H9 (cell line): ENCODE data around the gene TBXAS1. TPM values are rescaled to one million over a fixed set of nuclear protein-coding genes. Genes with fewer than 3 reads are reported as not detected.

ENCODE experiments used
- DNase-seq: peaks from one replicate; pipeline ENCODE4 v3.0.0-alpha.2; 2017
- H2AFZ ChIP-seq: one replicate; pipeline ENCODE4 v1.6.1; 2013; ENCODE audit warnings: mild to moderate bottlenecking, low read length, control low read depth, moderate library complexity
- H2AK5ac ChIP-seq: 2 replicates; pipeline ENCODE4 v1.6.1; 2013; ENCODE audit warnings: low read length, control low read depth, mixed read lengths; ENCODE audit not compliant: insufficient read length
- H2BK120ac ChIP-seq: one replicate; pipeline ENCODE4 v1.6.1; 2013; ENCODE audit warnings: low read depth, mild to moderate bottlenecking, low read length, control low read depth, inconsistent platforms; ENCODE audit not compliant: poor library complexity, severe bottlenecking
- H2BK12ac ChIP-seq: 2 replicates; pipeline ENCODE4 v1.6.1; 2013; ENCODE audit warnings: low read length, control low read depth, mixed read lengths, low read depth; ENCODE audit not compliant: insufficient read length
- H2BK15ac ChIP-seq: 2 replicates; pipeline ENCODE4 v1.6.1; 2013; ENCODE audit warnings: low read depth, low read length, control low read depth
- H2BK20ac ChIP-seq: one replicate; pipeline ENCODE4 v1.6.1; 2013; ENCODE audit warnings: low read depth, mild to moderate bottlenecking, low read length, control low read depth, inconsistent platforms; ENCODE audit not compliant: poor library complexity, severe bottlenecking
- H2BK5ac ChIP-seq: 2 replicates; pipeline ENCODE4 v1.6.1; 2013; ENCODE audit warnings: low read length, control low read depth, mixed read lengths; ENCODE audit not compliant: insufficient read length
- H3K14ac ChIP-seq: 2 replicates; pipeline ENCODE4 v1.6.1; 2013; ENCODE audit warnings: low read length, control low read depth; ENCODE audit not compliant: insufficient read depth
- H3K18ac ChIP-seq: 2 replicates; pipeline ENCODE4 v1.6.1; 2013; ENCODE audit warnings: low read depth, mild to moderate bottlenecking, mixed read lengths, low read length, control low read depth; ENCODE audit not compliant: insufficient read length
- H3K23ac ChIP-seq: 2 replicates; pipeline ENCODE4 v1.6.1; 2013; ENCODE audit warnings: low read length, control low read depth, mixed read lengths, low read depth; ENCODE audit not compliant: insufficient read length
- H3K23me2 ChIP-seq: 2 replicates; pipeline ENCODE4 v1.6.1; 2013; ENCODE audit warnings: low read depth, mild to moderate bottlenecking, mixed read lengths, low read length, control low read depth; ENCODE audit not compliant: insufficient read length, poor library complexity, severe bottlenecking
- H3K27ac ChIP-seq: 2 replicates; pipeline ENCODE4 v1.5.1; 2013; ENCODE audit warnings: low read length, control low read depth, mixed read lengths, low read depth; ENCODE audit not compliant: insufficient read length
- H3K27me3 ChIP-seq: 2 replicates; pipeline ENCODE4 v1.6.1; 2013; ENCODE audit warnings: low read length, control low read depth, inconsistent platforms; ENCODE audit not compliant: insufficient read depth
- H3K4ac ChIP-seq: 2 replicates; pipeline ENCODE4 v1.6.1; 2013; ENCODE audit warnings: low read depth, mild to moderate bottlenecking, control low read depth, inconsistent platforms, low read length, moderate library complexity
- H3K4me1 ChIP-seq: 2 replicates; pipeline ENCODE4 v1.6.1; 2013; ENCODE audit warnings: low read length, control low read depth, inconsistent platforms; ENCODE audit not compliant: insufficient read depth
- H3K4me2 ChIP-seq: 2 replicates; pipeline ENCODE4 v1.6.1; 2013; ENCODE audit warnings: low read length, control low read depth, mixed read lengths; ENCODE audit not compliant: insufficient read length, insufficient read depth
- H3K56ac ChIP-seq: 2 replicates; pipeline ENCODE4 v1.6.1; 2013; ENCODE audit warnings: low read depth, mild to moderate bottlenecking, mixed read lengths, low read length, control low read depth; ENCODE audit not compliant: insufficient read length
- H3K79me1 ChIP-seq: 2 replicates; pipeline ENCODE4 v1.6.1; 2013; ENCODE audit warnings: low read depth, mild to moderate bottlenecking, moderate library complexity, low read length, control low read depth, inconsistent platforms; ENCODE audit not compliant: insufficient read depth, poor library complexity, severe bottlenecking
- H3K79me2 ChIP-seq: 2 replicates; pipeline ENCODE4 v1.6.1; 2013; ENCODE audit warnings: low read length, control low read depth, inconsistent platforms; ENCODE audit not compliant: insufficient read depth
- H3K9ac ChIP-seq: 2 replicates; pipeline ENCODE4 v1.6.1; 2013; ENCODE audit warnings: low read length, control low read depth, mixed read lengths; ENCODE audit not compliant: insufficient read length; ENCODE audit errors: extremely low read depth
- H3K9me3 ChIP-seq: one replicate; pipeline ENCODE4 v1.6.1; 2013; ENCODE audit warnings: low read depth, low read length, inconsistent platforms; ENCODE audit not compliant: control insufficient read depth
- H3T11ph ChIP-seq: one replicate; pipeline ENCODE4 v1.6.1; 2013; ENCODE audit warnings: mild to moderate bottlenecking, low read length, control low read depth, inconsistent platforms
- H4K20me1 ChIP-seq: one replicate; pipeline ENCODE4 v1.6.1; 2013; ENCODE audit not compliant: control insufficient read depth, insufficient read length, insufficient read depth
- H4K5ac ChIP-seq: 2 replicates; pipeline ENCODE4 v1.6.1; 2013; ENCODE audit warnings: low read depth, mild to moderate bottlenecking, mixed read lengths, low read length, control low read depth; ENCODE audit not compliant: insufficient read length
- H4K8ac ChIP-seq: replicated peaks from 2 replicates; pipeline ENCODE4 v1.6.1; 2013; ENCODE audit warnings: low read length, control low read depth, mixed read lengths, low read depth; ENCODE audit not compliant: insufficient read length
- H4K91ac ChIP-seq: 2 replicates; pipeline ENCODE4 v1.6.1; 2013; ENCODE audit warnings: low read depth, mild to moderate bottlenecking, moderate library complexity, mixed read lengths, low read length, control low read depth; ENCODE audit not compliant: insufficient read length
- H3K27ac Mint-ChIP-seq, 3 experiments: 2 replicates in 2 of 3; 3 replicates in 1 of 3; pipeline ENCODE4 v1.8.0; 2020 to 2021; ENCODE audit warnings: mixed read lengths in 3 of 3, mild to moderate bottlenecking in 1 of 3, moderate library complexity in 1 of 3
- H3K27me3 Mint-ChIP-seq: 2 replicates; pipeline ENCODE4 v1.8.0; 2021; ENCODE audit warnings: low read depth, mild to moderate bottlenecking, moderate library complexity, mixed read lengths
- H3K36me3 Mint-ChIP-seq, 3 experiments: 2 replicates in 2 of 3; 3 replicates in 1 of 3; pipeline ENCODE4 v1.8.0; 2020 to 2021; ENCODE audit warnings: low read depth in 3 of 3, mixed read lengths in 3 of 3; ENCODE audit not compliant: insufficient read depth in 1 of 3
- H3K4me1 Mint-ChIP-seq, 2 experiments: 2 replicates each; pipeline ENCODE4 v1.8.0; 2020; ENCODE audit warnings: mixed read lengths in 2 of 2
- H3K4me3 Mint-ChIP-seq, 2 experiments: 2 replicates in 1 of 2; 3 replicates in 1 of 2; pipeline ENCODE4 v1.8.0; 2020 to 2021; ENCODE audit warnings: mild to moderate bottlenecking in 2 of 2, mixed read lengths in 2 of 2, moderate library complexity in 1 of 2
- H3K9me3 Mint-ChIP-seq, 2 experiments: 2 replicates in 1 of 2; 3 replicates in 1 of 2; pipeline ENCODE4 v1.8.0; 2020; ENCODE audit warnings: mild to moderate bottlenecking in 2 of 2, mixed read lengths in 2 of 2, moderate library complexity in 1 of 2
- CTCF ChIP-seq: fragments of 200-600 bp; sonication (generic); conservative IDR thresholded peaks from 3 replicates; pipeline ENCODE4 v1.8.0; 2021; ENCODE audit warnings: antibody characterized with exemption, mild to moderate bottlenecking
- WGBS: extraction: QIAGEN DNeasy Blood & Tissue Kit; methylation state at CpG from one replicate; pipeline ENCODE4 v1.1.7; 2013; ENCODE audit warnings: missing lambda C conversion rate, low lambda C conversion rate, mixed read lengths; ENCODE audit not compliant: insufficient read length; ENCODE audit errors: extremely low coverage; 5-methylcytosine and 5-hydroxymethylcytosine counted together
- total RNA-seq: library from RNA; stranded (reverse); gene quantifications from 2 replicates; pipeline ENCODE4 v1.2.1, GENCODE V29; 2021

TBXAS1 gene
- total RNA-seq, 1 experiment from 2014 or later, result 0.39 TPM

GRCh38 chr7:140053812-140054539 is 224.9 kb downstream of the TBXAS1 start:
- H3K27ac Mint-ChIP-seq, result no peak overlapping the region
- Histone ChIP-seq H3K23ac (no peak overlapping the region), H3T11ph (no peak overlapping the region), H2BK5ac (no peak overlapping the region), H2AFZ (no peak overlapping the region), H3K4me1 (no peaks in the 10 kb centered on the region), H4K5ac (no peak overlapping the region), H3K18ac (no peak overlapping the region), H2BK120ac (no peak overlapping the region), H3K79me1 (no peaks in the 10 kb centered on the region), H3K4me2 (no peak overlapping the region), H3K9me3 (no peaks in the 10 kb centered on the region), H4K8ac (no peak overlapping the region), H3K14ac (no peak overlapping the region), H3K4ac (no peak overlapping the region), H3K23me2 (no peaks in the 10 kb centered on the region), H2BK12ac (no peak overlapping the region), H2AK5ac (no peak overlapping the region), H2BK15ac (no peak overlapping the region), H3K9ac (no peak overlapping the region), H4K91ac (no peak overlapping the region), H3K56ac (no peak overlapping the region), H3K79me2 (no peaks in the 10 kb centered on the region), H3K27ac (no peak overlapping the region), H3K27me3 (no peaks in the 10 kb centered on the region), H4K20me1 (no peaks in the 10 kb centered on the region), H2BK20ac (no peak overlapping the region)
- TF ChIP-seq CTCF, result no peak
- no peak overlapping the region for H3K4me3 Mint-ChIP-seq
- no peaks in the 10 kb centered on the region for H3K9me3 Mint-ChIP-seq
- WGBS, result no CpG with 5 or more reads among the region's 3 CpGs
- no peak for DNase-seq
- H3K4me1 Mint-ChIP-seq, result peaks cover 3 to 5% of the 10 kb centered on the region in 2 experiments; a peak in 2 of 4 replicates
- H3K36me3 Mint-ChIP-seq, result peaks cover 0 to 2% (median 0%) of the 10 kb centered on the region in 3 experiments; a peak in 2 of 7 replicates
- H3K27me3 Mint-ChIP-seq, result no peaks in the 10 kb centered on the region; the same call in 1 of the 2 replicates
